Trophoblast cell (in vitro differentiated cells and primary cell): ENCODE data around the gene METTL23.

Source experiments
- DNase-seq, 2 donors: peaks; one replicate each; pipeline ENCODE4 v3.0.0-alpha.2; 2016
- H2AFZ ChIP-seq: 2 replicates; pipeline ENCODE4 v1.6.1; 2013; ENCODE audit warnings: low read length, moderate library complexity, mild to moderate bottlenecking; ENCODE audit not compliant: insufficient read depth, poor library complexity
- H2AK5ac ChIP-seq: 2 replicates; pipeline ENCODE4 v1.6.1; 2013; ENCODE audit warnings: mild to moderate bottlenecking, low read length
- H2BK120ac ChIP-seq: 2 replicates; pipeline ENCODE4 v1.6.1; 2013; ENCODE audit warnings: low read length, mild to moderate bottlenecking, moderate library complexity; ENCODE audit not compliant: insufficient read depth, poor library complexity
- H2BK12ac ChIP-seq: 2 replicates; pipeline ENCODE4 v1.6.1; 2013; ENCODE audit warnings: mild to moderate bottlenecking, low read length, moderate library complexity
- H2BK5ac ChIP-seq: 2 replicates; pipeline ENCODE4 v1.6.1; 2013; ENCODE audit warnings: low read length, low read depth, moderate library complexity, mild to moderate bottlenecking; ENCODE audit not compliant: poor library complexity
- H3K14ac ChIP-seq: 2 replicates; pipeline ENCODE4 v1.6.1; 2013; ENCODE audit warnings: mild to moderate bottlenecking, low read length
- H3K18ac ChIP-seq: 2 replicates; pipeline ENCODE4 v1.6.1; 2013; ENCODE audit warnings: mild to moderate bottlenecking, low read length
- H3K23ac ChIP-seq: 2 replicates; pipeline ENCODE4 v1.6.1; 2013; ENCODE audit warnings: low read length
- H3K27ac ChIP-seq: 2 replicates; pipeline ENCODE4 v1.5.1; 2013; ENCODE audit warnings: low read depth, mild to moderate bottlenecking, inconsistent platforms, low read length, moderate library complexity
- H3K27me3 ChIP-seq: 2 replicates; pipeline ENCODE4 v1.6.1; 2013; ENCODE audit warnings: inconsistent platforms, mild to moderate bottlenecking, low read length, moderate library complexity; ENCODE audit not compliant: insufficient read depth
- H3K36me3 ChIP-seq, 2 experiments: 1 replicate in 1 of 2; 2 replicates in 1 of 2; pipeline ENCODE4 v1.6.1; 2013; ENCODE audit warnings: low read length in 2 of 2, mild to moderate bottlenecking in 2 of 2, moderate library complexity in 1 of 2; ENCODE audit not compliant: insufficient read depth in 2 of 2, control insufficient read depth in 1 of 2
- H3K4ac ChIP-seq: 2 replicates; pipeline ENCODE4 v1.6.1; 2013; ENCODE audit warnings: low read depth, mild to moderate bottlenecking, low read length, moderate library complexity
- H3K4me1 ChIP-seq, 2 experiments: 1 replicate in 1 of 2; 2 replicates in 1 of 2; pipeline ENCODE4 v1.6.1; 2013; ENCODE audit warnings: low read length in 2 of 2, mild to moderate bottlenecking in 2 of 2, moderate library complexity in 1 of 2; ENCODE audit not compliant: insufficient read depth in 2 of 2, control insufficient read depth in 1 of 2
- H3K4me2 ChIP-seq: 2 replicates; pipeline ENCODE4 v1.6.1; 2013; ENCODE audit warnings: inconsistent platforms, mild to moderate bottlenecking, low read length, moderate library complexity
- H3K4me3 ChIP-seq: 2 replicates; pipeline ENCODE4 v1.5.1; 2013; ENCODE audit warnings: mild to moderate bottlenecking, low read depth, low read length, inconsistent platforms
- H3K79me1 ChIP-seq: one replicate; pipeline ENCODE4 v1.6.1; 2013; ENCODE audit warnings: low read length
- H3K79me2 ChIP-seq: 2 replicates; pipeline ENCODE4 v1.6.1; 2013; ENCODE audit warnings: low read length, mild to moderate bottlenecking; ENCODE audit not compliant: control insufficient read depth, insufficient read depth, poor library complexity
- H3K9ac ChIP-seq: 2 replicates; pipeline ENCODE4 v1.6.1; 2013; ENCODE audit warnings: mild to moderate bottlenecking, low read length
- H3K9me3 ChIP-seq: 2 replicates; pipeline ENCODE4 v1.6.1; 2013; ENCODE audit warnings: low read depth, mild to moderate bottlenecking, control low read depth, inconsistent platforms, low read length; ENCODE audit not compliant: insufficient read depth
- H4K12ac ChIP-seq: 2 replicates; pipeline ENCODE4 v1.6.1; 2013; ENCODE audit warnings: low read depth, mild to moderate bottlenecking, low read length, moderate library complexity
- H4K8ac ChIP-seq: 2 replicates; pipeline ENCODE4 v1.6.1; 2013; ENCODE audit warnings: low read depth, mild to moderate bottlenecking, low read length, moderate library complexity
- H4K91ac ChIP-seq: one replicate; pipeline ENCODE4 v1.6.1; 2013; ENCODE audit warnings: low read depth, mild to moderate bottlenecking, low read length, moderate library complexity
- WGBS: extraction: QIAGEN DNeasy Blood & Tissue Kit; methylation state at CpG from one replicate; pipeline ENCODE4 v1.1.7; 2013; ENCODE audit warnings: missing lambda C conversion rate; ENCODE audit not compliant: insufficient read length, insufficient coverage; ENCODE audit errors: extremely low coverage; 5-methylcytosine and 5-hydroxymethylcytosine counted together

METTL23 gene

GRCh38 chr17:76732734-76733617 is 6.3 kb downstream of the METTL23 start:
- Histone ChIP-seq H3K23ac (no peak overlapping the region), H3K79me2 (peaks cover 16% of the 10 kb centered on the region), H3K9me3 (no peaks in the 10 kb centered on the region), H2AFZ (no peak overlapping the region), H3K4me3 (no peak overlapping the region), H2BK12ac (no peak overlapping the region), H3K36me3 (peaks cover 10 to 22% of the 10 kb centered on the region in 2 experiments), H3K27me3 (no peaks in the 10 kb centered on the region), H3K14ac (no peak overlapping the region), H3K4ac (no peak overlapping the region), H3K4me2 (no peak overlapping the region), H4K12ac (no peak overlapping the region), H3K18ac (no peak overlapping the region), H3K9ac (no peak overlapping the region), H2BK120ac (no peak overlapping the region), H4K91ac (no peak overlapping the region), H2BK5ac (no peak overlapping the region), H3K4me1 (peaks cover 0 to 2% of the 10 kb centered on the region in 2 experiments), H2AK5ac (no peak overlapping the region), H3K27ac (no peak overlapping the region), H3K79me1 (peaks cover 15% of the 10 kb centered on the region), H4K8ac (no peak overlapping the region)
- DNase-seq: peak in 1 of 2 donors; percentile 38
- no CpG with 5 or more reads among the region's 3 CpGs for WGBS

DNA sequence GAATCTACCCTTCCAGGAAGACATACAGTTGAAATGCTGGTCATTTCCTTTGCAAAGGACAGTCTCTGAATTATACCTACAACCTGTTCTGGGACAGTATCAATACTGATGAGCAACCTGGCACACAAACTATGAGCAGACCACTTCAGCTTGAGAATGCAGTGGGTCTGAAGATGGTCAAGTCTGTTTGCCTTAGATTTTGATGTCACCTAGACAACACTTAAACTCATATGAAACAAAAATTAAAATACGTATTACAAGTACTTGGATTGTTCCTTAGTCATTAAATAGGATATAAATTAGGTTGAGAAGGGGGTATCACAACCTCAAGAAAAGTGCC is 6.9 kb downstream of the METTL23 start:
- DNase-seq: no peak
- WGBS: no CpG with 5 or more reads among the region's 1 CpG
- Histone ChIP-seq H2BK120ac (no peak overlapping the region), H4K12ac (no peak overlapping the region), H3K4me2 (no peak overlapping the region), H3K79me2 (peaks cover 18% of the 10 kb centered on the region), H3K27me3 (no peaks in the 10 kb centered on the region), H3K4ac (no peak overlapping the region), H3K79me1 (peaks cover 17% of the 10 kb centered on the region), H4K8ac (no peak overlapping the region), H3K23ac (no peak overlapping the region), H3K4me3 (no peak overlapping the region), H2BK5ac (no peak overlapping the region), H3K9me3 (no peaks in the 10 kb centered on the region), H3K18ac (no peak overlapping the region), H3K9ac (no peak overlapping the region), H2AFZ (no peak overlapping the region), H3K14ac (no peak overlapping the region), H4K91ac (no peak overlapping the region), H2BK12ac (no peak overlapping the region), H2AK5ac (no peak overlapping the region), H3K4me1 (peaks cover 0 to 2% of the 10 kb centered on the region in 2 experiments), H3K36me3 (peaks cover 10 to 22% of the 10 kb centered on the region in 2 experiments), H3K27ac (no peak overlapping the region)

- H3K4me3 ChIP-seq: peak overlapping the region; percentile 59
- no CpG with 5 or more reads among the region's 8 CpGs for WGBS
- H3K36me3 ChIP-seq: peaks cover 10 to 22% of the 10 kb centered on the region in 2 experiments
These were observed 7.6 kb downstream of the METTL23 start for GRCh38 chr17:76734080-76734840.

GRCh38 chr17:76735006-76735405 is 8.4 kb downstream of the METTL23 start:
- Histone ChIP-seq H3K14ac (no peak overlapping the region), H2AK5ac (no peak overlapping the region), H3K9ac (no peak overlapping the region), H4K8ac (no peak overlapping the region), H4K91ac (no peak overlapping the region), H3K36me3 (peaks cover 10 to 22% of the 10 kb centered on the region in 2 experiments), H3K4me1 (peaks cover 0 to 2% of the 10 kb centered on the region in 2 experiments), H3K9me3 (no peaks in the 10 kb centered on the region), H3K18ac (no peak overlapping the region), H2BK12ac (no peak overlapping the region), H3K79me2 (peaks cover 18% of the 10 kb centered on the region), H3K27ac (no peak overlapping the region), H3K4me2 (peak overlapping the region; percentile 55), H2AFZ (no peak overlapping the region), H3K23ac (no peak overlapping the region), H3K4ac (no peak overlapping the region), H3K4me3 (no peak overlapping the region), H3K79me1 (peaks cover 17% of the 10 kb centered on the region), H2BK5ac (no peak overlapping the region), H2BK120ac (no peak overlapping the region), H3K27me3 (no peaks in the 10 kb centered on the region), H4K12ac (no peak overlapping the region)
- DNase-seq: peak in 1 of 2 donors; percentile 33
- WGBS: no CpG with 5 or more reads among the region's 5 CpGs

More at GRCh38 chr17:76734080-76734840, 7.6 kb downstream of the METTL23 start:
- no peak overlapping the region for H2BK5ac ChIP-seq
- H3K4me1 ChIP-seq: peaks cover 0 to 2% of the 10 kb centered on the region in 2 experiments
- H3K27ac ChIP-seq: no peak overlapping the region
- H4K12ac ChIP-seq: no peak overlapping the region
- no peak overlapping the region for H4K8ac ChIP-seq
- peak overlapping the region; percentile 48 for H3K4me2 ChIP-seq
- H2BK120ac ChIP-seq: no peak overlapping the region
- H2BK12ac ChIP-seq: no peak overlapping the region
- H3K14ac ChIP-seq: no peak overlapping the region
- peaks cover 18% of the 10 kb centered on the region for H3K79me2 ChIP-seq
- peak overlapping the region; percentile 39 for H3K4ac ChIP-seq
- no peak for DNase-seq
- no peak overlapping the region for H3K23ac ChIP-seq
- H3K27me3 ChIP-seq: no peaks in the 10 kb centered on the region
- H2AK5ac ChIP-seq: no peak overlapping the region
- peak overlapping the region; percentile 61 for H3K9ac ChIP-seq
- H2AFZ ChIP-seq: no peak overlapping the region
- no peak overlapping the region for H3K18ac ChIP-seq
- no peak overlapping the region for H4K91ac ChIP-seq
- H3K79me1 ChIP-seq: peaks cover 17% of the 10 kb centered on the region
- H3K9me3 ChIP-seq: no peaks in the 10 kb centered on the region
